Sigmoid colon (tissue), 7 donors: ENCODE results near the gene NUDT14. TPM values are rescaled to one million over a fixed set of nuclear protein-coding genes. Genes with fewer than 3 reads are reported as not detected.

Experiments
- DNase-seq: peaks from one replicate; pipeline ENCODE4 v3.0.0-alpha.2; 2019
- H3K27ac ChIP-seq, 4 donors: fragments of 200-600 bp; sonication (generic); one replicate each; pipeline ENCODE4 v1.5.1; 2016 to 2019; ENCODE audit warnings: mild to moderate bottlenecking in 1 of 4
- H3K27me3 ChIP-seq, 3 donors: fragments of 200-600 bp; sonication (generic); one replicate each; pipeline ENCODE4 v1.5.1; 2019; ENCODE audit warnings: mild to moderate bottlenecking in 1 of 3
- H3K36me3 ChIP-seq, 4 donors: fragments of 200-600 bp; sonication (generic); one replicate each; pipeline ENCODE4 v1.5.1; 2016 to 2019
- H3K4me1 ChIP-seq, 4 donors: fragments of 200-600 bp; sonication (generic); one replicate each; pipeline ENCODE4 v1.5.1; 2017 to 2019
- H3K4me3 ChIP-seq, 4 donors: fragments of 200-600 bp; sonication (generic); one replicate each; pipeline ENCODE4 v1.5.1; 2017 to 2019; ENCODE audit warnings: mild to moderate bottlenecking in 2 of 4, moderate library complexity in 1 of 4
- H3K9me3 ChIP-seq, 4 donors: fragments of 200-600 bp in 3 of 4; sonication (generic) in 3 of 4; one replicate each; pipeline versions ENCODE4 v1.5.1 to v1.6.1; 2013 to 2019
- EP300 ChIP-seq, 4 donors: sonication (generic); formaldehyde crosslinking; IDR thresholded peaks; one replicate each; pipeline ENCODE4 v1.6.1; 2017; ENCODE audit warnings: antibody characterized with exemption in 4 of 4
- POLR2A ChIP-seq, 2 donors: fragments of 450-650 bp; IDR thresholded peaks; one replicate each; pipeline ENCODE4 v1.6.1; 2016; ENCODE audit warnings: antibody characterized with exemption in 2 of 2, mild to moderate bottlenecking in 2 of 2, moderate library complexity in 2 of 2
- POLR2AphosphoS5 ChIP-seq, 4 donors: sonication (generic); formaldehyde crosslinking; IDR thresholded peaks; one replicate each; pipeline ENCODE4 v1.6.1; 2017; ENCODE audit warnings: antibody characterized with exemption in 4 of 4
- WGBS, 2 donors: extraction: QIAGEN DNeasy Blood & Tissue Kit; methylation state at CpG; one replicate each; pipeline ENCODE4 v1.1.7; 2013; 5-methylcytosine and 5-hydroxymethylcytosine counted together
- intact Hi-C: fragments of 100-400 bp; cut with DNase I; formaldehyde crosslinking; loops from one replicate; pipeline ENCODE4 v1.15.1; 2023
- polyA plus RNA-seq, 3 donors: library from polyadenylated mRNA; stranded (reverse); fragments of 200-250 nt; gene quantifications; one replicate each; pipeline ENCODE4 v1.2.3, GENCODE V29; 2013
- total RNA-seq, 4 donors: library from RNA; depleted of rRNA; stranded (reverse); fragments of >200 nt; gene quantifications; one replicate each; pipeline ENCODE4 v1.1.0, GENCODE V29; 2016
- TF ChIP-seq, protein P1 (sequence below), 4 experiments: fragments of 450-650 bp in 3 of 4; fragments of 200-600 bp in 1 of 4; IDR thresholded peaks; one replicate each; pipeline ENCODE4 v1.5.1; 2016 to 2019; ENCODE audit warnings: antibody characterized with exemption in 4 of 4, mild to moderate bottlenecking in 3 of 4, moderate library complexity in 2 of 4
- donor health status: healthy with polysubstance abuse.
- donor health status: Bipolar disorder and iron deficiency.
- donor health status: healthy.

The NUDT14 gene
- total and polyA plus RNA-seq, 7 donors = 4.1 to 47.4 (median 10.5) TPM

DNA sequence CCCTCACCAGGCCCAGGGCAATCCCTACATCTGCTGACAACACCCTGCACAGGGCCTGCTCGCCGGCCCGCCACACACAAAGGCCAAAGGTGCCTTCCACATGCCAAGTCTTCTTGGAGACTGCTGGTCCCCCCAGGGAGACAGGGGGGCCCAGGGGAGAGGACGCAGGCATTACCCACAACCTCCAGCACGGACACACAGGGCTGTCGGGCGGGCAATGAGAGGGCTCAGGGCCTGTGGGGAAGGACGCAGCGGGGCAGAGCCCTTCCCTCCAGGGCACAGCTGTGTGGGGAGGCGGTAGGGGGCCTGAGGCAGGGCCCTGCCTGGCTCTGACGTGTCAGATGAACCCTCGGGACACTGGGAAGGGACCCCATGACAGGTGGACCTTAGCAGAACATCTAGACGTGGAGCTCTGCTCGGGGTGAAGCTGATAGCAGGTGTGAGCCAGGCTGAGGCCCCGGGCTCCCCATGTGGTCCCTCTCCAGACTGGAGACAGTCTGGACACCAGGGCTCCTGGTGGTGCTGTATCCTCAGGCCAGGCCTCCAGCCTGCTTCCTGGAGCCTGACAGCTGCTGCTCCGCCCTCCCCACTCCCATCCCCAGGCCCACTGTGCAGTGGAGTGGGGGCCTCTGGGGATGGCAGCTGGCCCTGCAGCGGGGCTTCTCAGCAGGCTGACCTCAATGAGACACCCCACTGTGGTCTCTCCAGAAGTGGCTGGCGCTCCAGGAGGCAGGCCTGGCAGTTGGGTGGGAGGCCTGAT is 31.6 kb upstream of the NUDT14 start:
- Histone ChIP-seq H3K4me1 (no peaks in the 10 kb centered on the region), H3K9me3 (no peaks in the 10 kb centered on the region), H3K27ac (no peak overlapping the region), H3K36me3 (peaks cover 0 to 67% (median 15%) of the 10 kb centered on the region in 4 donors), H3K4me3 (no peak overlapping the region), H3K27me3 (no peaks in the 10 kb centered on the region)
- no peak for DNase-seq
- 88 to 94% methylated on average over 18 of the region's 18 CpGs for WGBS, 2 donors
- TF ChIP-seq, protein P1, sequence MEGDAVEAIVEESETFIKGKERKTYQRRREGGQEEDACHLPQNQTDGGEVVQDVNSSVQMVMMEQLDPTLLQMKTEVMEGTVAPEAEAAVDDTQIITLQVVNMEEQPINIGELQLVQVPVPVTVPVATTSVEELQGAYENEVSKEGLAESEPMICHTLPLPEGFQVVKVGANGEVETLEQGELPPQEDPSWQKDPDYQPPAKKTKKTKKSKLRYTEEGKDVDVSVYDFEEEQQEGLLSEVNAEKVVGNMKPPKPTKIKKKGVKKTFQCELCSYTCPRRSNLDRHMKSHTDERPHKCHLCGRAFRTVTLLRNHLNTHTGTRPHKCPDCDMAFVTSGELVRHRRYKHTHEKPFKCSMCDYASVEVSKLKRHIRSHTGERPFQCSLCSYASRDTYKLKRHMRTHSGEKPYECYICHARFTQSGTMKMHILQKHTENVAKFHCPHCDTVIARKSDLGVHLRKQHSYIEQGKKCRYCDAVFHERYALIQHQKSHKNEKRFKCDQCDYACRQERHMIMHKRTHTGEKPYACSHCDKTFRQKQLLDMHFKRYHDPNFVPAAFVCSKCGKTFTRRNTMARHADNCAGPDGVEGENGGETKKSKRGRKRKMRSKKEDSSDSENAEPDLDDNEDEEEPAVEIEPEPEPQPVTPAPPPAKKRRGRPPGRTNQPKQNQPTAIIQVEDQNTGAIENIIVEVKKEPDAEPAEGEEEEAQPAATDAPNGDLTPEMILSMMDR (IDR thresholded peaks at IDR 0.05) = no peak
- TF ChIP-seq EP300 (IDR thresholded peaks at IDR 0.05) = no peak
- no peak for TF ChIP-seq POLR2A (IDR thresholded peaks at IDR 0.05)
- TF ChIP-seq POLR2AphosphoS5 (IDR thresholded peaks at IDR 0.05) = no peak
- intact Hi-C loops = no loop called here

- intact Hi-C loops = no loop called here
- TF ChIP-seq, protein P1 (IDR thresholded peaks at IDR 0.05) = no peak
- no peak for TF ChIP-seq EP300 (IDR thresholded peaks at IDR 0.05)
- TF ChIP-seq POLR2AphosphoS5 (IDR thresholded peaks at IDR 0.05) = no peak
- no peak for TF ChIP-seq POLR2A (IDR thresholded peaks at IDR 0.05)
- DNase-seq = no peak
- H3K27me3 ChIP-seq = no peaks in the 10 kb centered on the region
- H3K4me3 ChIP-seq = no peak overlapping the region
- no peak overlapping the region for H3K27ac ChIP-seq
- peaks cover 0 to 57% (median 11%) of the 10 kb centered on the region in 4 donors for H3K36me3 ChIP-seq
- peaks cover 0 to 6% (median 0%) of the 10 kb centered on the region in 4 donors for H3K4me1 ChIP-seq
- no peaks in the 10 kb centered on the region for H3K9me3 ChIP-seq
- WGBS, 2 donors = 89 to 94% methylated on average over 9 of the region's 9 CpGs
Observed at GRCh38 chr14:105211758-105212089, 30.6 kb upstream of the NUDT14 start.

GRCh38 chr14:105211086-105211757 is 30.1 kb upstream of the NUDT14 start:
- Histone ChIP-seq H3K27me3 (no peaks in the 10 kb centered on the region), H3K4me3 (no peak overlapping the region), H3K4me1 (peaks cover 0 to 6% (median 0%) of the 10 kb centered on the region in 4 donors), H3K9me3 (no peaks in the 10 kb centered on the region), H3K27ac (no peak overlapping the region), H3K36me3 (peaks cover 0 to 52% (median 11%) of the 10 kb centered on the region in 4 donors)
- TF ChIP-seq POLR2AphosphoS5 (IDR thresholded peaks at IDR 0.05) = no peak
- TF ChIP-seq, protein P1 (IDR thresholded peaks at IDR 0.05) = no peak
- 92 to 94% methylated on average over 23 of the region's 23 CpGs for WGBS, 2 donors
- intact Hi-C loops = no loop called here
- DNase-seq = no peak

DNA sequence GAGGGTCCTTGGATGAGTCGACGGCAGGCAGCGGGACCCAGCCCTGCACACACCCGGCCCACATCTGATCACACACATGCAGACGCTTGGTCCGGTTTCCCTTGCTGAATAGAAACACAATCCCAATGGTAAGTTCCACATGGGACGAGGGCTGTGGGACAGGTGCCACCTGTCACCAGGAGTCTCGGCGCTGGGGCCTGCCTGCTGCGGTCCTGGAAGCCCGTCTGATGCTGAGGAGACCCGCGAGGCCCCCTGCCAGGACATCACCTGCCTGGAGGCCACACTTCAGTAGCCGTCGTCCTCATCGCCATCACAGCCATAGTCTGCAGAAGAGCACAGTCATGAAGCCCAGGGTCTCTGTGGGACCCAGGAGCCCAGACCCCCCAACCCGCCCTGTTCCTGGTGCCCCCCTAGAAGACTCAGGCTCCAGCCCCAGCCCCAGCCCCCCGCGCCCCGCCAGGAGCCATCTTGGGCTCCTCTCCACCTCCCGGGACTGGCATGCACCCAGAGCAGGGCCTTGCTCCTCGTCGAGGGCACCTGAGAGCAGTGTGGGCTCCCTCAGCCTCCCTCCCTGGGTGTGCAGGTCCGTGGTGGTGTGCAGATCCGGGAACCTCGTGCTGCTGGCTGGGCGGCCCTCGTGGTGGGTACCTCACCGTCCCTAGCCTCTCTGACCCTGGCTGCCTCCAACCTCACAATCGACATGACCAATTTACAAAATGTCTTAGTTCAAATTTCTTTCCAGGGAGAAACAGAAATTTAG is 29.3 kb upstream of the NUDT14 start:
- Histone ChIP-seq H3K27ac (no peak overlapping the region), H3K27me3 (no peaks in the 10 kb centered on the region), H3K9me3 (no peaks in the 10 kb centered on the region), H3K4me3 (no peak overlapping the region), H3K4me1 (peaks cover 0 to 12% (median 6%) of the 10 kb centered on the region in 4 donors), H3K36me3 (peaks cover 0 to 50% (median 11%) of the 10 kb centered on the region in 4 donors)
- 93 to 94% methylated on average over 30 of the region's 30 CpGs for WGBS, 2 donors
- no peak for DNase-seq
- intact Hi-C loops = no loop called here
- TF ChIP-seq EP300 (IDR thresholded peaks at IDR 0.05) = no peak
- TF ChIP-seq, protein P1 (IDR thresholded peaks at IDR 0.05) = no peak
- no peak for TF ChIP-seq POLR2A (IDR thresholded peaks at IDR 0.05)
